H1 (cell line): ENCODE data around the gene PLEKHG3. TPM values are rescaled to one million over a fixed set of nuclear protein-coding genes. Genes with fewer than 3 reads are reported as not detected.

Experiments used
- CTCF ChIA-PET: fragments of 300-600 bp; sonication (Branson Sonifier 250); formaldehyde crosslinking; loops from one replicate; lab custom pipeline; 2021; ENCODE audit not compliant: partially characterized antibody; lab: Charles Lee
- POLR2A ChIA-PET: fragments of 300-600 bp; sonication (Branson Sonifier 250); formaldehyde crosslinking; loops from one replicate; lab custom pipeline; 2021; ENCODE audit warnings: inconsistent platforms; ENCODE audit not compliant: partially characterized antibody; lab: Charles Lee
- DNase-seq, 2 experiments: peaks; one replicate each; pipeline versions ENCODE4 v3.0.0 to v3.0.0-alpha.2; 2010 to 2022; ENCODE audit warnings: low spot score in 2 of 2, low read depth in 1 of 2, mixed read lengths in 1 of 2
- FAIRE-seq: peaks from 2 replicates; lab custom pipeline; 2011; peaks lifted over from hg19 to GRCh38; lab: Jason Lieb, UNC
- H2AFZ ChIP-seq: 2 replicates; pipeline ENCODE4 v1.8.1; 2012; ENCODE audit warnings: low read length, inconsistent platforms
- H2AK5ac ChIP-seq: 2 replicates; pipeline ENCODE4 v1.6.1; 2013; ENCODE audit warnings: low read depth, low read length
- H2BK120ac ChIP-seq: replicated peaks from 2 replicates; pipeline ENCODE3; 2013; ENCODE audit warnings: low read depth, low read length, inconsistent platforms
- H2BK12ac ChIP-seq: 2 replicates; pipeline ENCODE4 v1.6.1; 2013; ENCODE audit warnings: low read depth, low read length
- H2BK15ac ChIP-seq: 2 replicates; pipeline ENCODE4 v1.6.1; 2013; ENCODE audit warnings: low read length
- H2BK20ac ChIP-seq: 2 replicates; pipeline ENCODE4 v1.6.1; 2013; ENCODE audit warnings: low read length
- H2BK5ac ChIP-seq: 2 replicates; pipeline ENCODE4 v1.6.1; 2013; ENCODE audit warnings: low read depth, low read length
- H3K14ac ChIP-seq: 2 replicates; pipeline ENCODE4 v1.6.1; 2013; ENCODE audit warnings: inconsistent platforms; ENCODE audit not compliant: insufficient read length
- H3K18ac ChIP-seq: 2 replicates; pipeline ENCODE4 v1.6.1; 2013; ENCODE audit warnings: low read length; ENCODE audit errors: extremely low read depth
- H3K23ac ChIP-seq: 2 replicates; pipeline ENCODE4 v1.6.1; 2013; ENCODE audit warnings: inconsistent platforms; ENCODE audit not compliant: insufficient read length
- H3K23me2 ChIP-seq: 2 replicates; pipeline ENCODE4 v1.6.1; 2013; ENCODE audit warnings: low read depth, low read length
- H3K27ac ChIP-seq: 2 replicates; pipeline ENCODE4 v1.6.1; 2011; ENCODE audit warnings: low read depth, low read length, inconsistent platforms
- H3K27me3 ChIP-seq, 4 experiments: replicated peaks in 1 of 4; 1 replicate in 1 of 4; 2 replicates in 3 of 4; pipeline versions ENCODE4 v1.6.1 to v1.8.1; 2011 to 2013; ENCODE audit warnings: low read length in 3 of 4, mild to moderate bottlenecking in 3 of 4, inconsistent platforms in 2 of 4, mixed read lengths in 2 of 4, moderate library complexity in 1 of 4; ENCODE audit not compliant: control insufficient read depth in 3 of 4, insufficient read depth in 3 of 4; ENCODE audit errors: extremely low read depth in 1 of 4
- H3K36me3 ChIP-seq, 4 experiments: 2 replicates each; pipeline versions ENCODE4 v1.6.1 to v1.8.1; 2011 to 2013; ENCODE audit warnings: mild to moderate bottlenecking in 4 of 4, low read length in 3 of 4, moderate library complexity in 2 of 4, control low read depth in 1 of 4, inconsistent platforms in 1 of 4; ENCODE audit not compliant: insufficient read depth in 4 of 4, control insufficient read depth in 2 of 4
- H3K4ac ChIP-seq: replicated peaks from 2 replicates; pipeline ENCODE3; 2013; ENCODE audit warnings: low read length, low read depth, mixed read lengths, inconsistent platforms; ENCODE audit not compliant: insufficient read length
- H3K4me1 ChIP-seq, 4 experiments: replicated peaks in 1 of 4; 1 replicate in 1 of 4; 2 replicates in 3 of 4; pipeline versions ENCODE4 v1.6.1 to v1.8.1; 2011 to 2013; ENCODE audit warnings: low read length in 3 of 4, inconsistent platforms in 2 of 4, mixed read lengths in 1 of 4; ENCODE audit not compliant: insufficient read depth in 4 of 4, control insufficient read depth in 3 of 4
- H3K4me2 ChIP-seq, 2 experiments: 2 replicates each; pipeline versions ENCODE4 v1.6.1 to v1.8.1; 2011 to 2013; ENCODE audit warnings: low read depth in 2 of 2, low read length in 2 of 2, control low read depth in 1 of 2, inconsistent platforms in 1 of 2, mild to moderate bottlenecking in 1 of 2; ENCODE audit not compliant: insufficient read depth in 1 of 2
- H3K4me3 ChIP-seq, 4 experiments: fragments of 200-600, 300-600 bp in 1 of 4; sonication (generic), shearing (Covaris generic), sonication (Bioruptor Twin) in 1 of 4; 2 replicates each; pipeline versions ENCODE4 v1.5.1 to v1.8.1; 2011 to 2016; ENCODE audit warnings: low read length in 4 of 4, low read depth in 3 of 4, control low read depth in 2 of 4, inconsistent platforms in 2 of 4, mild to moderate bottlenecking in 2 of 4, mixed read lengths in 1 of 4, moderate library complexity in 1 of 4; ENCODE audit not compliant: insufficient read depth in 2 of 4; ENCODE audit errors: extremely low read depth in 1 of 4
- H3K56ac ChIP-seq: replicated peaks from 2 replicates; pipeline ENCODE3; 2013; ENCODE audit warnings: low read depth, mild to moderate bottlenecking, mixed read lengths, low read length, inconsistent platforms; ENCODE audit not compliant: insufficient read length
- H3K79me1 ChIP-seq: 2 replicates; pipeline ENCODE4 v1.6.1; 2013; ENCODE audit warnings: low read depth, low read length, control low read depth
- H3K79me2 ChIP-seq, 2 experiments: 2 replicates each; pipeline versions ENCODE4 v1.6.1 to v1.8.1; 2012 to 2013; ENCODE audit warnings: low read length in 2 of 2, mild to moderate bottlenecking in 2 of 2, inconsistent platforms in 1 of 2; ENCODE audit not compliant: insufficient read depth in 2 of 2, control insufficient read depth in 1 of 2
- H3K9ac ChIP-seq, 4 experiments: replicated peaks in 1 of 4; 1 replicate in 1 of 4; 2 replicates in 3 of 4; pipeline versions ENCODE4 v1.6.1 to v1.8.1; 2011 to 2013; ENCODE audit warnings: low read depth in 3 of 4, low read length in 3 of 4, control low read depth in 2 of 4, mild to moderate bottlenecking in 2 of 4, moderate library complexity in 2 of 4, inconsistent platforms in 1 of 4; ENCODE audit errors: extremely low read depth in 1 of 4
- H3K9me3 ChIP-seq, 2 experiments: 2 replicates each; pipeline versions ENCODE4 v1.6.1 to v1.8.1; 2012 to 2013; ENCODE audit warnings: mild to moderate bottlenecking in 2 of 2, moderate library complexity in 2 of 2, control low read depth in 1 of 2, inconsistent platforms in 1 of 2, low read depth in 1 of 2, low read length in 1 of 2, mixed read lengths in 1 of 2; ENCODE audit not compliant: insufficient read depth in 2 of 2
- H4K20me1 ChIP-seq, 2 experiments: replicated peaks in 1 of 2; 2 replicates each; pipeline versions ENCODE3 to v1.8.1; 2011 to 2013; ENCODE audit warnings: inconsistent platforms in 2 of 2, low read length in 2 of 2, mild to moderate bottlenecking in 1 of 2; ENCODE audit not compliant: insufficient read depth in 2 of 2, control insufficient read depth in 1 of 2
- H4K5ac ChIP-seq: 2 replicates; pipeline ENCODE4 v1.6.1; 2013; ENCODE audit warnings: low read length, low read depth, mixed read lengths, inconsistent platforms; ENCODE audit not compliant: insufficient read length
- H4K8ac ChIP-seq: 2 replicates; pipeline ENCODE4 v1.8.0; 2013; ENCODE audit warnings: mild to moderate bottlenecking, moderate library complexity, low read length, inconsistent platforms; ENCODE audit not compliant: insufficient read depth; ENCODE audit errors: extremely low read depth
- H4K91ac ChIP-seq: replicated peaks from 2 replicates; pipeline ENCODE3; 2013; ENCODE audit warnings: low read length, mixed read lengths, inconsistent platforms; ENCODE audit not compliant: insufficient read length
- BRCA1 ChIP-seq: IDR thresholded peaks from 2 replicates; pipeline ENCODE4 v1.6.1; 2012; ENCODE audit warnings: low read depth, low read length, improper control_type of control experiment
- KDM1A ChIP-seq: fragments of 200-600, 300-600 bp; sonication (generic); IDR thresholded peaks from 2 replicates; pipeline ENCODE4 v1.7.1; 2016; ENCODE audit warnings: mild to moderate bottlenecking, low read length, borderline replicate concordance
- TAF7 ChIP-seq: optimal IDR thresholded peaks from 2 replicates; pipeline ENCODE3; 2011; ENCODE audit warnings: low read depth, mild to moderate bottlenecking, inconsistent platforms, low read length, moderate library complexity, borderline replicate concordance
- WGBS, 2 experiments: shearing (Covaris generic) in 1 of 2; methylation state at CpG; one replicate each; pipeline versions ENCODE4 v1.1.6 to v1.1.7; 2013 to 2015; ENCODE audit warnings: low lambda C conversion rate in 2 of 2, mixed read lengths in 2 of 2, inconsistent platforms in 1 of 2, low coverage in 1 of 2, missing lambda C conversion rate in 1 of 2; ENCODE audit not compliant: insufficient replicate concordance in 2 of 2, insufficient coverage in 1 of 2, insufficient read length in 1 of 2; ENCODE audit errors: extremely low coverage in 1 of 2, missing lambda C conversion rate in 1 of 2; 5-methylcytosine and 5-hydroxymethylcytosine counted together
- long read RNA-seq, 2 experiments: library from RNA in 1 of 2; library from capped mRNA in 1 of 2; stranded (forward); transcript quantifications; one replicate each; pipeline ENCODE4 v2.0.0, GENCODE V29; 2021; ENCODE audit warnings: inconsistent platforms in 1 of 2
- polyA minus RNA-seq, 3 experiments: library from RNA; depleted of rRNA, polyadenylated mRNA; stranded (reverse); fragments of >200 nt; gene quantifications; 1 replicate in 2 of 3; 2 replicates in 1 of 3; pipeline ENCODE4 v1.2.3, GENCODE V29; 2011
- polyA plus RNA-seq, 7 experiments: library from polyadenylated mRNA; depleted of rRNA in 3 of 7; stranded (reverse) in 5 of 7; unstranded in 2 of 7; fragments of >200 nt in 5 of 7; fragments of 200-250 nt in 2 of 7; gene quantifications; 1 replicate in 5 of 7; 2 replicates in 1 of 7; 4 replicates in 1 of 7; pipeline versions ENCODE4 v1.2.1 to v1.2.3, GENCODE V29; 2011 to 2013; ENCODE audit warnings: missing spikeins in 2 of 7, mixed read lengths in 2 of 7
- total RNA-seq: library from RNA; stranded (reverse); fragmentation: NEBNext Ultra II Directional; extraction: Animal tissue kit (Norgen Biotek cat#: 25700); gene quantifications from 2 replicates; pipeline ENCODE4 v1.2.1, GENCODE V29; 2021

PLEKHG3 gene
- total RNA-seq (89.1 and 90.6 TPM in 2 replicates), polyA plus RNA-seq (2011; rRNA removed) (43.4 and 52.2 TPM in 2 replicates), polyA minus RNA-seq (2011; rRNA and poly(A)+ RNA removed) (67.8 and 88.3 TPM in 2 replicates)
- polyA plus RNA-seq (2011; cell fraction: cytosol; rRNA removed), result 47.9 TPM
- polyA plus RNA-seq (2011; cell fraction: nucleus; rRNA removed), result 122 TPM
- polyA plus RNA-seq (2012, experiment 1 of 2), result 38.4 to 58.9 TPM (median 52.0 TPM) in 4 replicates
- 33.1 TPM for polyA plus RNA-seq (2012, experiment 2 of 2)
- polyA plus RNA-seq (2013, experiment 1 of 2), result 25.1 TPM
- polyA plus RNA-seq (2013, experiment 2 of 2), result 24.3 TPM
- polyA minus RNA-seq (2011; cell fraction: cytosol; rRNA and poly(A)+ RNA removed), result 45.6 TPM
- polyA minus RNA-seq (2011; cell fraction: nucleus; rRNA and poly(A)+ RNA removed), result 80.2 TPM
- long read RNA-seq, experiment 1, partial matches to known transcripts, result 5 of 15 reads
- long read RNA-seq, experiment 1, other reads (novel, unspliced or antisense), result 10 of 15 reads
- long read RNA-seq, experiment 2, partial matches to known transcripts, result 0 of 1 reads
- long read RNA-seq, experiment 2, other reads (novel, unspliced or antisense), result 1 of 1 reads

DNA sequence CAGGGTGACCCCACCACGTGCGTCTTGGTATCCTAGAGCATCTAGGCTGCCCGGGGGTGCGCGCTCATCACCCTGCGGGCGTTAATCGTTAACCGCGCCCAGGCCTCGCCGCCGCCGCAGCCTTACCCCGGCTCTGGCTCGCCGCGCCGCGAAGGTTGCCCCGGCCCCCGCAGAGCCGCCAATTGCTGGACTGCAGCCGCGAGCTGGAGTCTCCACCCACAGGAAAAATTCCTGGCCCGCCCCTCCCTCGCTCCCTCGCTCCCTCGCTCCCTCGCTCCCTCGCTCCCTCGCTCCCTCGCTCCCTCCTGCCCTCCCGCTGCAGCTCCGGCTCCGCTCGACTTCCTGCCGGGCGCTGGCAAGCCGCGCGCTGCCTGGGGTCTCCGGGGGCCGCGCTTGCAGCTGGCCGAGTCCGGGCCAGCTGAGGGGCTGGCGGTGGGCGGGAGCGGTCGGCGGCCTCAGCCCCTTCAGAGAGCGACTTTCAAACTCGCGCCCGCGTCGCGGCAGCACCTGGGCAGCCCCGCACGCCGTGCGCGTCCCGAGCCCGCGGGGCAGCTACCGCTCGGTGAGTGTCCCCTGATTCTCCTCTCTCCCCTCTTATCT is at the start of gene PLEKHG3:
Gene PLEKHG3 (plus strand): TSS at position 282 of the 600 bp plus-strand sequence. CDS start 23,208 bp downstream, outside the sequence.
- Histone ChIP-seq H3K23me2 (peaks cover 21% of the 10 kb centered on the region), H3K4me1 (peaks cover 30 to 56% (median 39%) of the 10 kb centered on the region in 4 experiments), H2BK20ac (no peak within 1 kb of the TSS), H2BK5ac (peak within 1 kb of the TSS; percentile 90), H3K79me2 (peaks cover 4 to 44% of the 10 kb centered on the region in 2 experiments; a peak in 3 of 4 replicates), H3K23ac (no peak within 1 kb of the TSS), H3K27ac (peak within 1 kb of the TSS; percentile 48; the same call in 1 of the 2 replicates), H3K4me3 (peak within 1 kb of the TSS; percentile 66 to 89 (median 79)), H2AFZ (no peak within 1 kb of the TSS), H3K79me1 (peaks cover 10% of the 10 kb centered on the region; the same call in 1 of the 2 replicates), H4K8ac (peak within 1 kb of the TSS; percentile 88), H3K56ac (peak within 1 kb of the TSS; percentile 50), H4K91ac (peak within 1 kb of the TSS; percentile 83), H2BK12ac (peak within 1 kb of the TSS; percentile 98), H4K20me1 (peaks cover 8% of the 10 kb centered on the region in 2 experiments), H3K4me2 (peak within 1 kb of the TSS; percentile 94 to 96), H2AK5ac (peak within 1 kb of the TSS; percentile 11), H3K14ac (no peak within 1 kb of the TSS), H3K4ac (peak within 1 kb of the TSS; percentile 11), H2BK120ac (peak within 1 kb of the TSS; percentile 14), H2BK15ac (peak within 1 kb of the TSS; percentile 84; the same call in 1 of the 2 replicates), H3K9ac (peak within 1 kb of the TSS; percentile 46 to 64 (median 58)), H3K18ac (peak within 1 kb of the TSS; percentile 95), H3K9me3 (no peaks in the 10 kb centered on the region), H3K27me3 (no peaks in the 10 kb centered on the region), H4K5ac (peak within 1 kb of the TSS; percentile 79), H3K36me3 (no peaks in the 10 kb centered on the region)
- peak in 1 of 2 experiments; percentile 88 for DNase-seq
- ChIA-PET CTCF (interaction anchor here (1.1 to 9.3 kb wide), 6 partner anchors 7 to 97 kb away, joined by 3 to 74 read pairs (median 6); no protein-coding TSS in a partner anchor), POLR2A (interaction anchor here (0.6 to 7.8 kb wide), 9 partner anchors 12 to 458 kb away, joined by 3 to 102 read pairs (median 3); partner anchors contain the start of gene HSPA2)
- FAIRE-seq, result no peak
- WGBS, 2 experiments, result 2% methylated on average over 56 of the region's 69 CpGs; no CpG with 5 or more reads in 1 of the 2 experiments
- TF ChIP-seq TAF7 (no peak), BRCA1 (no peak), KDM1A (no peak)
